ENCODE measurements around the gene MMP17. TPM values are rescaled to one million over a fixed set of nuclear protein-coding genes. Genes with fewer than 3 reads are reported as not detected.
A peak's percentile ranks its signal among the peaks of the same experiment; 100 is the strongest.

The MMP17 gene
- total and polyA plus RNA-seq, 2 donors (not counting 3 experiments of a cell fraction or from before 2014, with no cell fraction given), result 3.6 to 10.8 TPM

GRCh38 chr12:131869871-131870418, 41.8 kb downstream of the MMP17 start:
- DNase-seq (ENCODE audit: low read depth, low spot score), result peak; percentile 25
- H3K27ac ChIP-seq (ENCODE audit: insufficient read depth, low read depth, low read length), result no peak overlapping the region
- intact Hi-C loops (cut with micrococcal nuclease) (no loop called here), dilution Hi-C loops (cut with MboI; ENCODE audit: extremely low pct_ligation_motif_present, low sequenced_read_pairs) (no loop called here)
- H3K27me3 ChIP-seq (ENCODE audit: control insufficient read depth in 2 of 2, insufficient read depth in 2 of 2, low read length in 2 of 2), result no peaks in the 10 kb centered on the region
- H3K9me1 ChIP-seq (replicated peaks; ENCODE audit: control insufficient read depth, extremely low read depth, insufficient read depth, low read length), result no peaks in the 10 kb centered on the region
- CTCF ChIA-PET, result no interaction called here
- H3K9me3 ChIP-seq (replicated peaks; ENCODE audit: control insufficient read depth, insufficient read depth, low read length), result no peaks in the 10 kb centered on the region
- POLR2A ChIA-PET, result no interaction called here
- no TSS peak for BruUV-seq (replicated peaks)
- H3K79me2 ChIP-seq (ENCODE audit: control insufficient read depth, insufficient read depth, low read length), result no peaks in the 10 kb centered on the region
- peak overlapping the region; percentile 50 for H2AFZ ChIP-seq (ENCODE audit: low read depth, low read length)
- TF ChIP-seq POLR2AphosphoS5 (IDR thresholded peaks at IDR 0.05; ENCODE audit: insufficient read depth, low read depth, low read length) (no peak), JUN (IDR thresholded peaks at IDR 0.05; ENCODE audit: borderline replicate concordance, insufficient read depth, insufficient read length, low read depth) (peak; percentile 52)
- FAIRE-seq, result peak; percentile 56
- no peaks in the 10 kb centered on the region for H3K4me1 ChIP-seq (ENCODE audit: control insufficient read depth, extremely low read depth, insufficient read depth, low read length)
- H3K36me3 ChIP-seq (ENCODE audit: control insufficient read depth in 2 of 2, extremely low read depth in 1 of 2, insufficient read depth in 2 of 2, low read length in 2 of 2), result no peaks in the 10 kb centered on the region
- H3K9ac ChIP-seq (replicated peaks; ENCODE audit: extremely low read depth, insufficient read depth, low read length), result no peak overlapping the region
- H3K4me2 ChIP-seq (ENCODE audit: insufficient read depth, low read length), result no peak overlapping the region
- no peaks in the 10 kb centered on the region for H4K20me1 ChIP-seq (replicated peaks; ENCODE audit: control insufficient read depth, extremely low read depth, insufficient read depth, low read length)
- no peak overlapping the region for H3K4me3 ChIP-seq (replicated peaks in 1 of 3; ENCODE audit: insufficient read depth in 1 of 3, low read depth in 1 of 3, low read length in 3 of 3)

- Histone ChIP-seq H2AFZ (ENCODE audit: low read depth, low read length) (no peak overlapping the region), H3K9ac (replicated peaks; ENCODE audit: extremely low read depth, insufficient read depth, low read length) (no peak overlapping the region)
These were observed 43.5 kb downstream of the MMP17 start for GRCh38 chr12:131871677-131872076.

More at GRCh38 chr12:131871677-131872076, 43.5 kb downstream of the MMP17 start:
- Histone ChIP-seq H3K4me2 (ENCODE audit: insufficient read depth, low read length) (no peak overlapping the region), H3K79me2 (ENCODE audit: control insufficient read depth, insufficient read depth, low read length) (no peaks in the 10 kb centered on the region), H3K27ac (ENCODE audit: insufficient read depth, low read depth, low read length) (no peak overlapping the region), H3K9me3 (replicated peaks; ENCODE audit: control insufficient read depth, insufficient read depth, low read length) (no peaks in the 10 kb centered on the region), H3K36me3 (ENCODE audit: control insufficient read depth in 2 of 2, extremely low read depth in 1 of 2, insufficient read depth in 2 of 2, low read length in 2 of 2) (no peaks in the 10 kb centered on the region), H4K20me1 (replicated peaks; ENCODE audit: control insufficient read depth, extremely low read depth, insufficient read depth, low read length) (no peaks in the 10 kb centered on the region), H3K27me3 (ENCODE audit: control insufficient read depth in 2 of 2, insufficient read depth in 2 of 2, low read length in 2 of 2) (no peaks in the 10 kb centered on the region), H3K4me1 (ENCODE audit: control insufficient read depth, extremely low read depth, insufficient read depth, low read length) (no peaks in the 10 kb centered on the region), H3K4me3 (replicated peaks in 1 of 3; ENCODE audit: insufficient read depth in 1 of 3, low read depth in 1 of 3, low read length in 3 of 3) (no peak overlapping the region), H3K9me1 (replicated peaks; ENCODE audit: control insufficient read depth, extremely low read depth, insufficient read depth, low read length) (no peaks in the 10 kb centered on the region)
- DNase-seq (ENCODE audit: low read depth, low spot score) (no peak), FAIRE-seq (no peak)
- intact Hi-C loops (cut with micrococcal nuclease) (no loop called here), dilution Hi-C loops (cut with MboI; ENCODE audit: extremely low pct_ligation_motif_present, low sequenced_read_pairs) (no loop called here)
- TF ChIP-seq FOS (IDR thresholded peaks at IDR 0.05; ENCODE audit: borderline replicate concordance, insufficient read depth, low read length) (no peak), JUN (IDR thresholded peaks at IDR 0.05; ENCODE audit: borderline replicate concordance, insufficient read depth, insufficient read length, low read depth) (no peak), POLR2A (IDR thresholded peaks at IDR 0.05; ENCODE audit: low read depth, low read length) (no peak), POLR2AphosphoS5 (IDR thresholded peaks at IDR 0.05; ENCODE audit: insufficient read depth, low read depth, low read length) (no peak), GATA2 (IDR thresholded peaks at IDR 0.05; ENCODE audit: insufficient read depth, insufficient read length, low read depth, low read length) (no peak), MYC (IDR thresholded peaks at IDR 0.05; ENCODE audit: low read depth, low read length) (no peak), EZH2 (IDR thresholded peaks at IDR 0.05; ENCODE audit: borderline replicate concordance, low read depth, low read length, severe bottlenecking) (no peak)
- TF ChIP-seq, protein P1, sequence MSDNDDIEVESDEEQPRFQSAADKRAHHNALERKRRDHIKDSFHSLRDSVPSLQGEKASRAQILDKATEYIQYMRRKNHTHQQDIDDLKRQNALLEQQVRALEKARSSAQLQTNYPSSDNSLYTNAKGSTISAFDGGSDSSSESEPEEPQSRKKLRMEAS (IDR thresholded peaks at IDR 0.05; ENCODE audit: insufficient read depth, insufficient read length), result no peak
- TF ChIP-seq, protein P2, sequence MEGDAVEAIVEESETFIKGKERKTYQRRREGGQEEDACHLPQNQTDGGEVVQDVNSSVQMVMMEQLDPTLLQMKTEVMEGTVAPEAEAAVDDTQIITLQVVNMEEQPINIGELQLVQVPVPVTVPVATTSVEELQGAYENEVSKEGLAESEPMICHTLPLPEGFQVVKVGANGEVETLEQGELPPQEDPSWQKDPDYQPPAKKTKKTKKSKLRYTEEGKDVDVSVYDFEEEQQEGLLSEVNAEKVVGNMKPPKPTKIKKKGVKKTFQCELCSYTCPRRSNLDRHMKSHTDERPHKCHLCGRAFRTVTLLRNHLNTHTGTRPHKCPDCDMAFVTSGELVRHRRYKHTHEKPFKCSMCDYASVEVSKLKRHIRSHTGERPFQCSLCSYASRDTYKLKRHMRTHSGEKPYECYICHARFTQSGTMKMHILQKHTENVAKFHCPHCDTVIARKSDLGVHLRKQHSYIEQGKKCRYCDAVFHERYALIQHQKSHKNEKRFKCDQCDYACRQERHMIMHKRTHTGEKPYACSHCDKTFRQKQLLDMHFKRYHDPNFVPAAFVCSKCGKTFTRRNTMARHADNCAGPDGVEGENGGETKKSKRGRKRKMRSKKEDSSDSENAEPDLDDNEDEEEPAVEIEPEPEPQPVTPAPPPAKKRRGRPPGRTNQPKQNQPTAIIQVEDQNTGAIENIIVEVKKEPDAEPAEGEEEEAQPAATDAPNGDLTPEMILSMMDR (IDR thresholded peaks at IDR 0.05; ENCODE audit: extremely low read depth in 1 of 2, insufficient read depth in 1 of 2, low read depth in 1 of 2, low read length in 2 of 2), result no peak
- ChIA-PET POLR2A (no interaction called here), CTCF (no interaction called here)
- no TSS peak for BruUV-seq (replicated peaks)
